ENCODE results near the gene NECAB2.

- no peak for TF ChIP-seq EZH2 (IDR thresholded peaks at IDR 0.05; ENCODE audit: borderline replicate concordance, low read depth, low read length, severe bottlenecking)
- TF ChIP-seq CTCF (IDR thresholded peaks at IDR 0.05; ENCODE audit: borderline replicate concordance, extremely low read depth, low read length, poor library complexity, severe bottlenecking): peak; percentile 28
These were observed 28.6 kb downstream of the NECAB2 start for GRCh38 chr16:83996481-83997252.
